ENCODE results near the gene ECSIT. TPM values are rescaled to one million over a fixed set of nuclear protein-coding genes. Genes with fewer than 3 reads are reported as not detected.
"Not testable (repeated sequence)": the region's sequence is repeated elsewhere in the genome, so short reads cannot be mapped to it uniquely, and the experiment has no call there.

The ECSIT gene
- total RNA-seq, 1 experiment from 2014 or later = 56.4 TPM

GRCh38 chr19:11475343-11475742, 53.6 kb downstream of the ECSIT start:
- not testable (repeated sequence) for H3K4me1 Mint-ChIP-seq
- CTCF ChIA-PET = interaction anchor here (0.5 to 0.7 kb wide), 3 partner anchors 85 to 1462 kb away, joined by 3 read pairs; no protein-coding TSS in a partner anchor

GRCh38 chr19:11473725-11474124, 55.2 kb downstream of the ECSIT start:
- ChIA-PET POLR2A (no interaction called here), CTCF (interaction anchor here (2.8 kb wide), 1 partner anchor 9 kb away, joined by 8 read pairs; no protein-coding TSS in a partner anchor)
- Mint-ChIP-seq H3K4me3 (no peak overlapping the region), H3K27ac (no peak overlapping the region), H3K36me3 (no peaks in the 10 kb centered on the region), H3K27me3 (ENCODE audit: low read depth) (peaks cover 33% of the 10 kb centered on the region), H3K9me3 (no peaks in the 10 kb centered on the region), H3K4me1 (no peaks in the 10 kb centered on the region)
- no peak for ATAC-seq
- DNase-seq (ENCODE audit: low spot score) = no peak
- TF ChIP-seq E2F4 (CRISPR knock-in tag; IDR thresholded peaks at IDR 0.05; ENCODE audit: borderline replicate concordance, low read depth) = no peak
- TF ChIP-seq ATF1 (CRISPR knock-in tag; IDR thresholded peaks at IDR 0.05) = no peak
- TF ChIP-seq MLX (CRISPR knock-in tag; IDR thresholded peaks at IDR 0.05) = no peak
- no peak for TF ChIP-seq E2F5 (CRISPR knock-in tag; IDR thresholded peaks at IDR 0.05)
- no peak for TF ChIP-seq ESRRA (CRISPR knock-in tag; IDR thresholded peaks at IDR 0.05; ENCODE audit: borderline replicate concordance)
- TF ChIP-seq ZNF423 (CRISPR knock-in tag; IDR thresholded peaks at IDR 0.05) = no peak
- no peak for TF ChIP-seq GTF2I (CRISPR knock-in tag; conservative IDR thresholded peaks at IDR 0.05)
- no peak for TF ChIP-seq SP1 (CRISPR knock-in tag; conservative IDR thresholded peaks at IDR 0.05)
- TF ChIP-seq ZMAT4 (CRISPR knock-in tag; IDR thresholded peaks at IDR 0.05) = no peak
- no peak for TF ChIP-seq HMGXB4 (CRISPR knock-in tag; IDR thresholded peaks at IDR 0.05)
- TF ChIP-seq SMAD3 (CRISPR knock-in tag; IDR thresholded peaks at IDR 0.05; ENCODE audit: borderline replicate concordance) = no peak
- TF ChIP-seq ZNF263 (CRISPR knock-in tag; IDR thresholded peaks at IDR 0.05; ENCODE audit: low read depth) = no peak
- TF ChIP-seq CBFB (CRISPR knock-in tag; IDR thresholded peaks at IDR 0.05; ENCODE audit: low read depth) = no peak
- TF ChIP-seq ARID4B (CRISPR knock-in tag; IDR thresholded peaks at IDR 0.05; ENCODE audit: borderline replicate concordance) = no peak
- TF ChIP-seq USF2 (CRISPR knock-in tag; IDR thresholded peaks at IDR 0.05) = no peak
- no peak for TF ChIP-seq NR3C1 (CRISPR knock-in tag; conservative IDR thresholded peaks at IDR 0.05; ENCODE audit: low read depth)
- no peak for TF ChIP-seq JAZF1 (CRISPR knock-in tag; IDR thresholded peaks at IDR 0.05)
- TF ChIP-seq MAX (CRISPR knock-in tag; IDR thresholded peaks at IDR 0.05) = no peak

More at GRCh38 chr19:11475343-11475742, 53.6 kb downstream of the ECSIT start:
- DNase-seq (ENCODE audit: low spot score); H3K4me3 Mint-ChIP-seq; H3K36me3 Mint-ChIP-seq; H3K27ac Mint-ChIP-seq; H3K9me3 Mint-ChIP-seq; ATAC-seq: not testable (repeated sequence)
- POLR2A ChIA-PET = interaction anchor here (0.7 kb wide), 1 partner anchor 101 kb away, joined by 3 read pairs; the partner anchor contains the start of gene SWSAP1
- peaks cover 43% of the 10 kb centered on the region for H3K27me3 Mint-ChIP-seq (ENCODE audit: low read depth)

GRCh38 chr19:11468266-11468845, 60.6 kb downstream of the ECSIT start:
- H3K27ac Mint-ChIP-seq; DNase-seq (ENCODE audit: low spot score); H3K36me3 Mint-ChIP-seq; POLR2A ChIA-PET; ATAC-seq; H3K4me3 Mint-ChIP-seq; H3K9me3 Mint-ChIP-seq: not testable (repeated sequence)
- CTCF ChIA-PET = interaction anchor here (1.0 to 1.2 kb wide), 2 partner anchors 9 to 14 kb away, joined by 3 to 5 read pairs; no protein-coding TSS in a partner anchor
- H3K4me1 Mint-ChIP-seq = peaks cover 12% of the 10 kb centered on the region; the same call in 1 of the 2 replicates
- H3K27me3 Mint-ChIP-seq (ENCODE audit: low read depth) = peaks cover 11% of the 10 kb centered on the region
